Caco-2 (cell line): ENCODE data around the gene CAPN2. TPM values are rescaled to one million over a fixed set of nuclear protein-coding genes. Genes with fewer than 3 reads are reported as not detected.
A peak's percentile ranks its signal among the peaks of the same experiment; 100 is the strongest.

Experiments
- BruUV-seq: library from RNA; stranded (reverse); fragments of 400-500 nt; replicated peaks from 2 replicates; lab custom pipeline; 2021; lab: Mats Ljungman, UMichigan
- CTCF ChIA-PET: fragments of 300-600 bp; sonication (Branson Sonifier 250); formaldehyde crosslinking; loops from one replicate; lab custom pipeline; 2022; ENCODE audit warnings: antibody characterized with exemption; lab: Charles Lee
- POLR2A ChIA-PET: fragments of 300-600 bp; sonication (Branson Sonifier 250); formaldehyde crosslinking; loops from one replicate; lab custom pipeline; 2022; ENCODE audit warnings: antibody characterized with exemption; lab: Charles Lee
- DNase-seq, 2 experiments: peaks; one replicate each; pipeline versions ENCODE4 v3.0.0 to v3.0.0-alpha.2; 2020 to 2022
- H3K27me3 ChIP-seq: replicated peaks from 2 replicates; pipeline ENCODE4 v1.6.0; 2011; ENCODE audit warnings: low read length; ENCODE audit not compliant: control insufficient read depth, insufficient read depth
- H3K36me3 ChIP-seq: 2 replicates; pipeline ENCODE4 v1.5.1; 2011; ENCODE audit warnings: low read length; ENCODE audit not compliant: control insufficient read depth, insufficient read depth
- H3K4me1 ChIP-seq: fragments of 250-450 bp; sonication (Bioruptor Pico); 2 replicates; pipeline ENCODE4 v1.5.1; 2020; ENCODE audit warnings: mild to moderate bottlenecking
- H3K4me3 ChIP-seq: 2 replicates; pipeline ENCODE4 v1.5.1; 2011; ENCODE audit warnings: low read depth, mild to moderate bottlenecking, control low read depth, low read length
- H3K9me3 ChIP-seq: fragments of 250-450 bp; sonication (Bioruptor Pico); 2 replicates; pipeline ENCODE4 v1.5.1; 2020; ENCODE audit warnings: mild to moderate bottlenecking, moderate library complexity
- H3K27ac Mint-ChIP-seq: one replicate; pipeline ENCODE4 v1.8.0; 2022; ENCODE audit warnings: mixed read lengths; ENCODE audit not compliant: unreplicated experiment
- H3K27me3 Mint-ChIP-seq: one replicate; pipeline ENCODE4 v1.8.0; 2022; ENCODE audit warnings: mixed read lengths; ENCODE audit not compliant: insufficient read depth, unreplicated experiment
- H3K36me3 Mint-ChIP-seq: one replicate; pipeline ENCODE4 v1.8.0; 2022; ENCODE audit warnings: mild to moderate bottlenecking, mixed read lengths; ENCODE audit not compliant: insufficient read depth, unreplicated experiment
- H3K4me1 Mint-ChIP-seq: one replicate; pipeline ENCODE4 v1.8.0; 2022; ENCODE audit warnings: low read depth, mixed read lengths; ENCODE audit not compliant: unreplicated experiment
- H3K4me3 Mint-ChIP-seq: one replicate; pipeline ENCODE4 v1.8.0; 2022; ENCODE audit warnings: mild to moderate bottlenecking, moderate library complexity, mixed read lengths; ENCODE audit not compliant: unreplicated experiment
- H3K9me3 Mint-ChIP-seq: one replicate; pipeline ENCODE4 v1.8.0; 2022; ENCODE audit warnings: mixed read lengths; ENCODE audit not compliant: unreplicated experiment
- CTCF ChIP-seq, 2 experiments: fragments of 200-600 bp in 1 of 2; IDR thresholded peaks; 1 replicate in 1 of 2; 2 replicates in 1 of 2; pipeline versions ENCODE4 v1.5.1 to v1.8.0; 2011 to 2022; ENCODE audit warnings: antibody characterized with exemption in 1 of 2, control low read depth in 1 of 2, inconsistent platforms in 1 of 2, low read depth in 1 of 2, low read length in 1 of 2, mild to moderate bottlenecking in 1 of 2, moderate library complexity in 1 of 2; ENCODE audit not compliant: insufficient read depth in 1 of 2, severe bottlenecking in 1 of 2, unreplicated experiment in 1 of 2
- intact Hi-C: fragments of 100-400 bp; cut with micrococcal nuclease; formaldehyde crosslinking; loops from one replicate; pipeline ENCODE4 v1.10.0; 2022; ENCODE audit not compliant: unreplicated experiment
- total RNA-seq: library from RNA; stranded (reverse); gene quantifications from 2 replicates; pipeline ENCODE4 v1.2.3, GENCODE V29; 2022

CAPN2 gene
- total RNA-seq, 1 experiment from 2014 or later = 157 TPM

GRCh38 chr1:223713546-223714420 lies 1.4 kb downstream of the CAPN2 start:
- no peaks in the 10 kb centered on the region for H3K9me3 ChIP-seq
- H3K4me3 ChIP-seq = peak overlapping the region; percentile 97
- H3K36me3 ChIP-seq = peaks cover 4% of the 10 kb centered on the region
- H3K36me3 Mint-ChIP-seq = peaks cover 29% of the 10 kb centered on the region
- no peaks in the 10 kb centered on the region for H3K9me3 Mint-ChIP-seq
- H3K27me3 Mint-ChIP-seq = no peaks in the 10 kb centered on the region
- TSS peak; percentile 35 for BruUV-seq
- H3K27me3 ChIP-seq = no peaks in the 10 kb centered on the region
- no peak for TF ChIP-seq CTCF (IDR thresholded peaks at IDR 0.05; ENCODE audit: insufficient read depth in 1 of 2, low read depth in 1 of 2, low read length in 1 of 2, severe bottlenecking in 1 of 2, unreplicated experiment in 1 of 2)
- peak overlapping the region; percentile 73 for H3K4me3 Mint-ChIP-seq
- peak overlapping the region; percentile 14 for H3K27ac Mint-ChIP-seq
- no peak for DNase-seq
- H3K4me1 Mint-ChIP-seq = peaks cover 46% of the 10 kb centered on the region
- intact Hi-C loops = loop anchor here (5.0 kb wide), 2 partner anchors 134 to 279 kb away; partner anchors contain the start of gene TP53BP2
- ChIA-PET POLR2A (interaction anchor here (1.6 kb wide), 1 partner anchor 13 kb away, joined by 4 read pairs; no protein-coding TSS in a partner anchor), CTCF (interaction anchor here (0.6 to 1.9 kb wide), 2 partner anchors 52 to 63 kb away, joined by 3 to 7 read pairs; no protein-coding TSS in a partner anchor)
- peaks cover 82% of the 10 kb centered on the region for H3K4me1 ChIP-seq

- Histone ChIP-seq H3K4me1 (peaks cover 82% of the 10 kb centered on the region), H3K4me3 (no peak overlapping the region), H3K36me3 (peaks cover 4% of the 10 kb centered on the region), H3K9me3 (no peaks in the 10 kb centered on the region), H3K27me3 (no peaks in the 10 kb centered on the region)
- BruUV-seq = no TSS peak
- no peak for TF ChIP-seq CTCF (IDR thresholded peaks at IDR 0.05; ENCODE audit: insufficient read depth in 1 of 2, low read depth in 1 of 2, low read length in 1 of 2, severe bottlenecking in 1 of 2, unreplicated experiment in 1 of 2)
- H3K27me3 Mint-ChIP-seq = no peaks in the 10 kb centered on the region
- DNase-seq = no peak
- peaks cover 46% of the 10 kb centered on the region for H3K4me1 Mint-ChIP-seq
- peak overlapping the region; percentile 73 for H3K4me3 Mint-ChIP-seq
- ChIA-PET CTCF (no interaction called here), POLR2A (no interaction called here)
- H3K9me3 Mint-ChIP-seq = no peaks in the 10 kb centered on the region
- H3K36me3 Mint-ChIP-seq = peaks cover 35% of the 10 kb centered on the region
- peak overlapping the region; percentile 69 for H3K27ac Mint-ChIP-seq
- intact Hi-C loops = loop anchor here (5.0 kb wide), 2 partner anchors 133 to 278 kb away; partner anchors contain the start of gene TP53BP2
Observed at GRCh38 chr1:223714421-223714724, 2.0 kb downstream of the CAPN2 start.

GRCh38 chr1:223714849-223715603 lies 2.7 kb downstream of the CAPN2 start:
- Mint-ChIP-seq H3K27me3 (no peaks in the 10 kb centered on the region), H3K36me3 (peaks cover 42% of the 10 kb centered on the region), H3K27ac (peak overlapping the region; percentile 69), H3K9me3 (no peaks in the 10 kb centered on the region), H3K4me1 (peaks cover 53% of the 10 kb centered on the region), H3K4me3 (peak overlapping the region; percentile 29)
- H3K9me3 ChIP-seq = no peaks in the 10 kb centered on the region
- POLR2A ChIA-PET = no interaction called here
- DNase-seq = peak; percentile 53 to 63
- peaks cover 4% of the 10 kb centered on the region for H3K36me3 ChIP-seq
- no TSS peak for BruUV-seq
- peaks cover 82% of the 10 kb centered on the region for H3K4me1 ChIP-seq
- H3K4me3 ChIP-seq = no peak overlapping the region
- no peak for TF ChIP-seq CTCF (IDR thresholded peaks at IDR 0.05; ENCODE audit: insufficient read depth in 1 of 2, low read depth in 1 of 2, low read length in 1 of 2, severe bottlenecking in 1 of 2, unreplicated experiment in 1 of 2)
- no peaks in the 10 kb centered on the region for H3K27me3 ChIP-seq
- intact Hi-C loops = loop anchor here (5.0 kb wide), 2 partner anchors 132 to 277 kb away; partner anchors contain the start of gene TP53BP2
- CTCF ChIA-PET = interaction anchor here (1.0 kb wide), 1 partner anchor 34 kb away, joined by 6 read pairs; no protein-coding TSS in a partner anchor
